H1 (cell line): ENCODE results near the gene NEDD9. TPM values are rescaled to one million over a fixed set of nuclear protein-coding genes. Genes with fewer than 3 reads are reported as not detected.

Experiments used
- EZH2 ChIP-seq: fragments of 200-600 bp; sonication (generic); IDR thresholded peaks from 2 replicates; pipeline ENCODE4 v1.7.1; 2012; ENCODE audit warnings: low read depth, mild to moderate bottlenecking, moderate library complexity, low read length, inconsistent platforms; ENCODE audit not compliant: severe bottlenecking
- KDM4A ChIP-seq: IDR thresholded peaks from one replicate; pipeline ENCODE4 v1.7.1; 2012; ENCODE audit warnings: low read depth, mild to moderate bottlenecking, moderate library complexity, low read length, inconsistent platforms; ENCODE audit not compliant: severe bottlenecking
- NRF1 ChIP-seq: IDR thresholded peaks from 2 replicates; pipeline ENCODE4 v1.6.1; 2011; ENCODE audit warnings: mild to moderate bottlenecking, low read depth, low read length, improper control_type of control experiment
- RAD21 ChIP-seq, 2 experiments: IDR thresholded peaks in 1 of 2; conservative IDR thresholded peaks in 1 of 2; 2 replicates each; pipeline ENCODE4 v1.6.1; 2011; ENCODE audit warnings: low read depth in 2 of 2, low read length in 2 of 2, improper control_type of control experiment in 1 of 2, inconsistent platforms in 1 of 2, mild to moderate bottlenecking in 1 of 2, moderate library complexity in 1 of 2
- TAF1 ChIP-seq: IDR thresholded peaks from 2 replicates; pipeline ENCODE4 v1.6.1; 2011; ENCODE audit warnings: mild to moderate bottlenecking, low read depth, low read length
- TEAD4 ChIP-seq: IDR thresholded peaks from 2 replicates; pipeline ENCODE4 v1.6.1; 2012; ENCODE audit warnings: low read depth, low read length, inconsistent platforms, mixed read lengths
- YY1 ChIP-seq: IDR thresholded peaks from 2 replicates; pipeline ENCODE4 v1.6.1; 2011; ENCODE audit warnings: low read depth, mild to moderate bottlenecking, low read length
- polyA plus RNA-seq, 7 experiments: library from polyadenylated mRNA; depleted of rRNA in 3 of 7; stranded (reverse) in 5 of 7; unstranded in 2 of 7; fragments of >200 nt in 5 of 7; fragments of 200-250 nt in 2 of 7; gene quantifications; 1 replicate in 5 of 7; 2 replicates in 1 of 7; 4 replicates in 1 of 7; pipeline versions ENCODE4 v1.2.1 to v1.2.3, GENCODE V29; 2011 to 2013; ENCODE audit warnings: missing spikeins in 2 of 7, mixed read lengths in 2 of 7
- total RNA-seq: library from RNA; stranded (reverse); fragmentation: NEBNext Ultra II Directional; extraction: Animal tissue kit (Norgen Biotek cat#: 25700); gene quantifications from 2 replicates; pipeline ENCODE4 v1.2.1, GENCODE V29; 2021
- TF ChIP-seq, protein P1 (sequence below): fragments of 300-600 bp; sonication (generic); IDR thresholded peaks from 2 replicates; pipeline ENCODE4 v1.7.1; 2012; ENCODE audit warnings: low read length, moderate library complexity, mild to moderate bottlenecking, inconsistent platforms; ENCODE audit not compliant: insufficient replicate concordance
- TF ChIP-seq, protein P2 (sequence below): IDR thresholded peaks from 2 replicates; pipeline ENCODE4 v1.6.1; 2012; ENCODE audit warnings: inconsistent platforms

NEDD9 gene
- total and polyA plus RNA-seq, 2 of the 8 experiments (the other 6 are each of a cell fraction or from before 2014, with no cell fraction given): 3.6 to 12.0 TPM

DNA sequence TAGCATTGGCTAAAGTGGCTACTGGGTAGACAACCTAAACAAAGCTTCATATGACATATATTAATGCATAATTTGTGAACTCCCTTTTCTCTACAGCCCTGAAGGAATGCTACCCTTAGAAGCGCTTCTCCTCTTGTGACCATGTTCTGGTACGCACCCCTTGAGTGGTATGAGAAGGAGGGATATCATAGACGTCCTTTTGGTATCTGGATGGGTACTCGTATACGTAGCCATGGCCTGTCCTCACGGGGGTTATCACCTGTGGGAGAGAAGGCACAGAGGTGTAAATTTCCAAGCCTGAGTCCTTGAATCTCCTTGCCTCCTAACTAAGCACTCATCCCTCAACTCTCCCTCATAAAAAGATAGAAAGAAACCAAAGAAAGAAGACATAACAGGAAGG lies 39.0 kb downstream of the NEDD9 start (continued):
- TF ChIP-seq, protein P1, sequence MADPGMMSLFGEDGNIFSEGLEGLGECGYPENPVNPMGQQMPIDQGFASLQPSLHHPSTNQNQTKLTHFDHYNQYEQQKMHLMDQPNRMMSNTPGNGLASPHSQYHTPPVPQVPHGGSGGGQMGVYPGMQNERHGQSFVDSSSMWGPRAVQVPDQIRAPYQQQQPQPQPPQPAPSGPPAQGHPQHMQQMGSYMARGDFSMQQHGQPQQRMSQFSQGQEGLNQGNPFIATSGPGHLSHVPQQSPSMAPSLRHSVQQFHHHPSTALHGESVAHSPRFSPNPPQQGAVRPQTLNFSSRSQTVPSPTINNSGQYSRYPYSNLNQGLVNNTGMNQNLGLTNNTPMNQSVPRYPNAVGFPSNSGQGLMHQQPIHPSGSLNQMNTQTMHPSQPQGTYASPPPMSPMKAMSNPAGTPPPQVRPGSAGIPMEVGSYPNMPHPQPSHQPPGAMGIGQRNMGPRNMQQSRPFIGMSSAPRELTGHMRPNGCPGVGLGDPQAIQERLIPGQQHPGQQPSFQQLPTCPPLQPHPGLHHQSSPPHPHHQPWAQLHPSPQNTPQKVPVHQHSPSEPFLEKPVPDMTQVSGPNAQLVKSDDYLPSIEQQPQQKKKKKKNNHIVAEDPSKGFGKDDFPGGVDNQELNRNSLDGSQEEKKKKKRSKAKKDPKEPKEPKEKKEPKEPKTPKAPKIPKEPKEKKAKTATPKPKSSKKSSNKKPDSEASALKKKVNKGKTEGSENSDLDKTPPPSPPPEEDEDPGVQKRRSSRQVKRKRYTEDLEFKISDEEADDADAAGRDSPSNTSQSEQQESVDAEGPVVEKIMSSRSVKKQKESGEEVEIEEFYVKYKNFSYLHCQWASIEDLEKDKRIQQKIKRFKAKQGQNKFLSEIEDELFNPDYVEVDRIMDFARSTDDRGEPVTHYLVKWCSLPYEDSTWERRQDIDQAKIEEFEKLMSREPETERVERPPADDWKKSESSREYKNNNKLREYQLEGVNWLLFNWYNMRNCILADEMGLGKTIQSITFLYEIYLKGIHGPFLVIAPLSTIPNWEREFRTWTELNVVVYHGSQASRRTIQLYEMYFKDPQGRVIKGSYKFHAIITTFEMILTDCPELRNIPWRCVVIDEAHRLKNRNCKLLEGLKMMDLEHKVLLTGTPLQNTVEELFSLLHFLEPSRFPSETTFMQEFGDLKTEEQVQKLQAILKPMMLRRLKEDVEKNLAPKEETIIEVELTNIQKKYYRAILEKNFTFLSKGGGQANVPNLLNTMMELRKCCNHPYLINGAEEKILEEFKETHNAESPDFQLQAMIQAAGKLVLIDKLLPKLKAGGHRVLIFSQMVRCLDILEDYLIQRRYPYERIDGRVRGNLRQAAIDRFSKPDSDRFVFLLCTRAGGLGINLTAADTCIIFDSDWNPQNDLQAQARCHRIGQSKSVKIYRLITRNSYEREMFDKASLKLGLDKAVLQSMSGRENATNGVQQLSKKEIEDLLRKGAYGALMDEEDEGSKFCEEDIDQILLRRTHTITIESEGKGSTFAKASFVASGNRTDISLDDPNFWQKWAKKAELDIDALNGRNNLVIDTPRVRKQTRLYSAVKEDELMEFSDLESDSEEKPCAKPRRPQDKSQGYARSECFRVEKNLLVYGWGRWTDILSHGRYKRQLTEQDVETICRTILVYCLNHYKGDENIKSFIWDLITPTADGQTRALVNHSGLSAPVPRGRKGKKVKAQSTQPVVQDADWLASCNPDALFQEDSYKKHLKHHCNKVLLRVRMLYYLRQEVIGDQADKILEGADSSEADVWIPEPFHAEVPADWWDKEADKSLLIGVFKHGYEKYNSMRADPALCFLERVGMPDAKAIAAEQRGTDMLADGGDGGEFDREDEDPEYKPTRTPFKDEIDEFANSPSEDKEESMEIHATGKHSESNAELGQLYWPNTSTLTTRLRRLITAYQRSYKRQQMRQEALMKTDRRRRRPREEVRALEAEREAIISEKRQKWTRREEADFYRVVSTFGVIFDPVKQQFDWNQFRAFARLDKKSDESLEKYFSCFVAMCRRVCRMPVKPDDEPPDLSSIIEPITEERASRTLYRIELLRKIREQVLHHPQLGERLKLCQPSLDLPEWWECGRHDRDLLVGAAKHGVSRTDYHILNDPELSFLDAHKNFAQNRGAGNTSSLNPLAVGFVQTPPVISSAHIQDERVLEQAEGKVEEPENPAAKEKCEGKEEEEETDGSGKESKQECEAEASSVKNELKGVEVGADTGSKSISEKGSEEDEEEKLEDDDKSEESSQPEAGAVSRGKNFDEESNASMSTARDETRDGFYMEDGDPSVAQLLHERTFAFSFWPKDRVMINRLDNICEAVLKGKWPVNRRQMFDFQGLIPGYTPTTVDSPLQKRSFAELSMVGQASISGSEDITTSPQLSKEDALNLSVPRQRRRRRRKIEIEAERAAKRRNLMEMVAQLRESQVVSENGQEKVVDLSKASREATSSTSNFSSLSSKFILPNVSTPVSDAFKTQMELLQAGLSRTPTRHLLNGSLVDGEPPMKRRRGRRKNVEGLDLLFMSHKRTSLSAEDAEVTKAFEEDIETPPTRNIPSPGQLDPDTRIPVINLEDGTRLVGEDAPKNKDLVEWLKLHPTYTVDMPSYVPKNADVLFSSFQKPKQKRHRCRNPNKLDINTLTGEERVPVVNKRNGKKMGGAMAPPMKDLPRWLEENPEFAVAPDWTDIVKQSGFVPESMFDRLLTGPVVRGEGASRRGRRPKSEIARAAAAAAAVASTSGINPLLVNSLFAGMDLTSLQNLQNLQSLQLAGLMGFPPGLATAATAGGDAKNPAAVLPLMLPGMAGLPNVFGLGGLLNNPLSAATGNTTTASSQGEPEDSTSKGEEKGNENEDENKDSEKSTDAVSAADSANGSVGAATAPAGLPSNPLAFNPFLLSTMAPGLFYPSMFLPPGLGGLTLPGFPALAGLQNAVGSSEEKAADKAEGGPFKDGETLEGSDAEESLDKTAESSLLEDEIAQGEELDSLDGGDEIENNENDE: no peak
- TF ChIP-seq RAD21 (IDR thresholded peaks at IDR 0.05 in 1 of 2, conservative IDR thresholded peaks at IDR 0.05 in 1 of 2; ENCODE audit: low read depth in 2 of 2, low read length in 2 of 2) (no peak), EZH2 (no peak), KDM4A (no peak), TEAD4 (no peak), YY1 (no peak), TAF1 (no peak), NRF1 (no peak)
- TF ChIP-seq, protein P2, sequence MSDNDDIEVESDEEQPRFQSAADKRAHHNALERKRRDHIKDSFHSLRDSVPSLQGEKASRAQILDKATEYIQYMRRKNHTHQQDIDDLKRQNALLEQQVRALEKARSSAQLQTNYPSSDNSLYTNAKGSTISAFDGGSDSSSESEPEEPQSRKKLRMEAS: no peak
